Muscle layer of colon (tissue), 2 donors: Measurements from ENCODE around the gene ADIPOQ.
"Not testable (repeated sequence)": the region's sequence is repeated elsewhere in the genome, so short reads cannot be mapped to it uniquely, and the experiment has no call there.

ENCODE experiments used
- H3K27ac ChIP-seq: one replicate; pipeline ENCODE4 v1.7.0; 2013; ENCODE audit warnings: low read depth, mild to moderate bottlenecking, low read length, moderate library complexity
- H3K27me3 ChIP-seq, 2 donors: one replicate each; pipeline ENCODE4 v1.7.0; 2013; ENCODE audit warnings: low read length in 2 of 2, mild to moderate bottlenecking in 2 of 2; ENCODE audit not compliant: insufficient read depth in 2 of 2, control insufficient read depth in 1 of 2
- H3K36me3 ChIP-seq: one replicate; pipeline ENCODE4 v1.7.0; 2013; ENCODE audit warnings: mild to moderate bottlenecking, low read length; ENCODE audit not compliant: insufficient read depth
- H3K4me1 ChIP-seq: one replicate; pipeline ENCODE4 v1.7.0; 2013; ENCODE audit warnings: mild to moderate bottlenecking, low read length; ENCODE audit not compliant: insufficient read depth
- H3K4me3 ChIP-seq, 2 donors: one replicate each; pipeline ENCODE4 v1.7.0; 2013; ENCODE audit warnings: low read length in 2 of 2, low read depth in 1 of 2, mild to moderate bottlenecking in 1 of 2, moderate library complexity in 1 of 2
- H3K9ac ChIP-seq: one replicate; pipeline ENCODE4 v1.7.0; 2013; ENCODE audit warnings: low read length
- H3K9me3 ChIP-seq: one replicate; pipeline ENCODE4 v1.7.0; 2013; ENCODE audit warnings: mild to moderate bottlenecking, low read length
- donor health status: abdominal sarcoma.
- donor health status: Adenocarcinoma of cecum.

Gene ADIPOQ

DNA sequence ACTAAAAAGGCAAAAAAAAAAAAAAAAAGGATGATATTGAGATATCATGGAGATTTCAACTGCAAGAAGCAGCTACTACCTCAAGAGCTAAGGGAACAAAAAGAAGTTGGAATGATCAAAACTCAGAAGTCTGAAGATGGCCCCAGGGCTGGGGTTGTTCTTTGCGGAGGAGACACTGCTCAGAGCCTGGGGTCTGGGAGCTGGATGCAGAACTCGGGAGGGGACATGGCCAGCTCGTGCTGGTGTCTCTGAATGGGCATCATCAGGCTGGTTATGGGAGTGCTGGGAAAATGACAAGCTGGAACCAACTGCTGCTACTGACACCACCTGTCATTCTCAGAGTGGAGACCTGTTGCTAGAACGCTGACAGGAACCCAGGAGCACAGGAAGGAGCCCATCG lies 14.2 kb upstream of the ADIPOQ start:
- Histone ChIP-seq H3K9me3 (no peaks in the 10 kb centered on the region), H3K4me3 (no peak overlapping the region), H3K4me1 (peaks cover 4% of the 10 kb centered on the region), H3K36me3 (no peaks in the 10 kb centered on the region), H3K27me3 (peaks cover 19 to 49% of the 10 kb centered on the region in 2 donors), H3K27ac (no peak overlapping the region), H3K9ac (no peak overlapping the region)

DNA sequence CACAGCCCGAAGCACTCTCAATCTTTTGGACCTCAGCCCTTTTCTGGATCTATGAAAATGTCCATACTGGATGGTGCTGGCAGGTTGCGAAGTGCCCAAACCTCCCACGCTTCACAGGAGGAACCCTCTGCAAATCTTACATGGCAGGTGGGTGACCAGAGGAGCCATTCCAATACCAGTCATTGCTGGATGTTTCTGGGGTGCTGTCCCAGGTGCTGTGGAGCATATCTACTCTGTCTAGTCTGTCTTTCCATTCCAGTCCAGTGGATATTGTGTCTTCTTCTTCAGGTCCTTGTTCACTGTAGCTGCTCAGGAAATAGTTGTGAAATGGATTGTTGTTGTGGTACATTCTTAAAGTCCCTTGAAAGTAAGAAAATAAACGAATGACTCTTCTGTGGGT lies 10.7 kb upstream of the ADIPOQ start:
- Histone ChIP-seq H3K36me3 (no peaks in the 10 kb centered on the region), H3K4me3 (no peak overlapping the region), H3K27ac (no peak overlapping the region), H3K27me3 (peaks cover 8 to 30% of the 10 kb centered on the region in 2 donors), H3K4me1 (peaks cover 4% of the 10 kb centered on the region), H3K9ac (no peak overlapping the region), H3K9me3 (no peaks in the 10 kb centered on the region)

DNA sequence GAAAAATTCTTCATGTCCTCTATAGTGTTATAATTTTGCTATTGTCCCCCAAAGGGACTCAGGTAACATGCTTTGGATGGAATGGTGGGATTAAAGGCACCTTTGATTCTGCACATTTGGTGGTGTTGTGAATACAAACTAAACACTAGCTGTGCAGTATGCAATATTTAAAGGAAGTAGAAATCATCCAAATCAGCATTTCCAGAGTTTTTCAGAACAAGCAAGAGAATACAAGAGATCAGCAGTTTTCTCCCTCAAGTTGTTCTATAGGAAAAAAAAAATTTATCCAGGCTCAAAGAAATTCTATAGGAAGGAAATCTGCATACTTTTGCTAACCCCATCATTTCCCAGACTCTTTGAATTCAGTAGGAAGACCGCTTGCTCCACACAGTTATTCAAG lies 10.2 kb upstream of the ADIPOQ start:
- Histone ChIP-seq H3K9ac (no peak overlapping the region), H3K4me3 (no peak overlapping the region), H3K27me3 (peaks cover 8 to 30% of the 10 kb centered on the region in 2 donors), H3K27ac (no peak overlapping the region), H3K36me3 (no peaks in the 10 kb centered on the region), H3K9me3 (no peaks in the 10 kb centered on the region), H3K4me1 (peaks cover 4% of the 10 kb centered on the region)

DNA sequence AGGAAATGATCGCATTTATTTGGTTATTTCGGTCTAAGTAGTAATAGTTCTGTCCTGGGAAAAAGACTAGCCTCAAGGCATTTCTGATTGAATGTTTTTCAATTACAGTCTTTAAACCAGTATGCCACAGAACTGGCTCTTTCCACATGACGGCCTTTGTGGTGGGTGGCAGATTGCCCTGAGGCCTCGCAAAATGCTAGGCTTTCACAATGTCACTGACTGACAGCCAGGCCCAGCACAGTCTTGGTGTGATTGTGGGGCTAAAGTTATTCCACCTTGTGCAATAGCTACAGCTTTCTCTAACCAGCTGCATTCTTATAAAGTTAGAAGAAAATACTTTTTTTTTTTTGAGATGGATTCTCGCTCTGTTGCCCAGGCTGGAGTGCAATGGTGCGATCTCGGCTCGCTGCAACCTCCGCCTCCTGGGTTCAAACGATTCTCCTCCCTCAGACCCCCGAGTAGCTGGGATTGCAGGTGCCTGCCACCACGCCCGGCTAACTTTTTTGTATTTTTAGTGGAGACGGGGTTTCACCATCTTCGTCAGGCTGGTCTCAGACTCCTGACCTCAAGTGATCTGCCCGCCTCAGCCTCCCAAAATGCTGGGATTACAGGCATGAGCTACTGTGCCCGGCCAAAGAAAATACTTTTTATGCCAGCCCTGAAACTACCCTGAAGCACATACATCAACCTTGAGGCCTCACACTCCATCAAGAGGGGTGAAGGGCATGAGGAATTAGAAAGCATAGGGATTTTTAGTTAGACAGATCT lies 2.5 kb upstream of the ADIPOQ start:
- H3K4me1 ChIP-seq, result no peaks in the 10 kb centered on the region
- no peaks in the 10 kb centered on the region for H3K27me3 ChIP-seq
- no peaks in the 10 kb centered on the region for H3K36me3 ChIP-seq
- no peak overlapping the region for H3K4me3 ChIP-seq
- H3K27ac ChIP-seq, result no peak overlapping the region
- H3K9ac ChIP-seq, result no peak overlapping the region
- no peaks in the 10 kb centered on the region for H3K9me3 ChIP-seq

DNA sequence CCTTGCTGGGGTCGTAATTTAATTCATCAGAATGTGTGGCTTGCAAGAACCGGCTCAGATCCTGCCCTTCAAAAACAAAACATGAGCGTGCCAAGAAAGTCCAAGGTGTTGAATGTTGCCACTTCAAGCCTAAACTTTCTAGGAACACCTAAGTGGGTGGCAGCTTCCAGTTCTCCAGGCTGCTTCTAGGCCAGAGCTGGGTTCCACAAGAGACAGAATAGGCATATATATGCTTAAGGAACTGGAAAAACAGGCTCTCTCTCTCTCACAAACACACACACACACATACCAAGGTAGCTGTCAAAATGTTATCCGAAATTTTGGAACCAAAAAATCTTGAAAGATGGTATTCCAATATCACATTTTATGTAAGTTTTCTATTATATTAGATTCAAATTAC lies 890 bp upstream of the ADIPOQ start:
- Histone ChIP-seq H3K36me3 (no peaks in the 10 kb centered on the region), H3K27ac (no peak overlapping the region), H3K4me3 (no peak overlapping the region), H3K4me1 (no peaks in the 10 kb centered on the region), H3K9ac (no peak overlapping the region), H3K9me3 (no peaks in the 10 kb centered on the region), H3K27me3 (no peaks in the 10 kb centered on the region)

DNA sequence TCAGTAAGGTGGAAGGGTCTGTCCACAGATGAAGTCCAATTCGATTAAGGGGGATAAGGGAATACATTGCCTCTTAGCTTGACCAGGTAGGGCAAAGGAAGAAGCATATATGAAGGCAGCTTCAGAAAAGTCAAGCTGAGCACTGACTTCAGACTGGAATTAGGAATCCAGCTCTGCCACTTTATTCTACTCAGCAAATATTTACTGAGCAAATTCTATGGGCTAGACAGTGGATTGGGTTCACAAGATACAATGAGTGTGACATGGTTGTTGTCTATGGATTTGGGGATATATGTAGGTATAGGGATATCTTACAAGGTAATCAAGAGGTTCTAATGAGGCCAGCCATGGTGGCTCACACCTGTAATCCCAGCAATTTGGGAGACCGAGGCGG lies 526 bp downstream of the ADIPOQ start:
- Histone ChIP-seq H3K4me3 (no peak overlapping the region), H3K27me3 (no peaks in the 10 kb centered on the region), H3K27ac (no peak overlapping the region), H3K9ac (no peak overlapping the region), H3K9me3 (no peaks in the 10 kb centered on the region), H3K4me1 (no peaks in the 10 kb centered on the region), H3K36me3 (no peaks in the 10 kb centered on the region)

DNA sequence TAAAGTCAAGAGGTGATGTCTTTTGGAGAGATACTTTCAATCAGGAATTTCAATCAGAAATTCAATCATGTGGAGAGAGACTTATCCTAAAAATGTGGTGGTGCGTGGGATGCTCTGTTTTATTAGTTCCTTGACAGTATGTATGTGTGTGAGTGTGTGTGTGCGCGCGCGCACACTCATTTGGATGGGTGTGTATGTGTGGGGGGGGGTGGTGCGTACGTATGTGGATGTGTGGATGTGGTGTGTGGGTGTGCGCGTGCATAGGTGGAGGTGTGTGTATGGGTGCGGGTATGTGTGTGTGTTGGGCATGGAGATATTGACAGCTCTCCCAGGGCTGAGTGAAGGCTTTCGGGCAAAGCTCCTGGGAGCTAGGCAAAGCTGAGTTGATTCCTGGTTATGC lies 2.4 kb downstream of the ADIPOQ start:
- Histone ChIP-seq H3K9me3 (no peaks in the 10 kb centered on the region), H3K27me3 (no peaks in the 10 kb centered on the region), H3K36me3 (no peaks in the 10 kb centered on the region), H3K4me3 (no peak overlapping the region), H3K4me1 (no peaks in the 10 kb centered on the region), H3K27ac (no peak overlapping the region), H3K9ac (no peak overlapping the region)

DNA sequence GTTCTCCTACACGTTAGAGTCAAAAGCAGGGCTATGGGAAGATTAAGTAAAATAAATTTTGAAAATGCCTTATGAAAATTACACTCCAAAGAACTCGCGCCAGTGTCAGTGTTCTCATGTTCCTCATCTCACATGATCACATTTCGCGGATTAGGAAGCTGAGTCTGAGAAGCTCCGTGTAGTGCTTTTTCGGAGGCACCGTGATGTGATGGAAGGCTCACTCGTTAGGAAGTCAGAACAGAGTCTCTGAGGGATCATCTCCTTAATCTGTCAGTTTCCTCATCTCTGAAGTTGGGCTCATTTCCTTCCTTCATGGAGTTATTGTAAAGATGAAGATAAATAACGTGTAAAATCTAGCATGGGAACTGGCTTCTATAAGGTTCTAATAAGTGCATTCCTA lies 3.2 kb downstream of the ADIPOQ start:
- Histone ChIP-seq H3K27me3 (no peaks in the 10 kb centered on the region), H3K9me3 (no peaks in the 10 kb centered on the region), H3K4me1 (no peaks in the 10 kb centered on the region), H3K4me3 (no peak overlapping the region), H3K36me3 (no peaks in the 10 kb centered on the region), H3K9ac (no peak overlapping the region), H3K27ac (no peak overlapping the region)

DNA sequence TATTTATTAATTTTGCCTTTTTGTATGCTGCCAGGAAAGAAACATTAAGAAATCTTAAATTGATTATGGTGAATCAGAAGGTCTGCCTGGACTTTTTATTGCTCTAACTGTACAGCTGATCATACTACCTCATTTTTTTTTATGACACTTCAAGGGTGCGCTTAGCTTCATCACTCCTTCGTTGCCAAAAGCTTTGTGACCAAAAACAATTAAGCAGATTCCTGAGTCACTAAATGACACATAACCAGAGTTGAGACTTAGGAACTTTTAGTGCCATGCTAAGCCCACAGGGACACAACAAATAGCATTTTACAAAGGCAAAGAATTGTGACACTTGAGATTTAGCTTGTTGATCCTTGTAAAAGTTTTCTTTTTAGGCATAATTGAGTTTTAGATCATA lies 4.9 kb downstream of the ADIPOQ start:
- Histone ChIP-seq H3K27me3 (no peaks in the 10 kb centered on the region), H3K9ac (no peak overlapping the region), H3K9me3 (no peaks in the 10 kb centered on the region), H3K27ac (no peak overlapping the region), H3K36me3 (no peaks in the 10 kb centered on the region), H3K4me3 (no peak overlapping the region), H3K4me1 (no peaks in the 10 kb centered on the region)

DNA sequence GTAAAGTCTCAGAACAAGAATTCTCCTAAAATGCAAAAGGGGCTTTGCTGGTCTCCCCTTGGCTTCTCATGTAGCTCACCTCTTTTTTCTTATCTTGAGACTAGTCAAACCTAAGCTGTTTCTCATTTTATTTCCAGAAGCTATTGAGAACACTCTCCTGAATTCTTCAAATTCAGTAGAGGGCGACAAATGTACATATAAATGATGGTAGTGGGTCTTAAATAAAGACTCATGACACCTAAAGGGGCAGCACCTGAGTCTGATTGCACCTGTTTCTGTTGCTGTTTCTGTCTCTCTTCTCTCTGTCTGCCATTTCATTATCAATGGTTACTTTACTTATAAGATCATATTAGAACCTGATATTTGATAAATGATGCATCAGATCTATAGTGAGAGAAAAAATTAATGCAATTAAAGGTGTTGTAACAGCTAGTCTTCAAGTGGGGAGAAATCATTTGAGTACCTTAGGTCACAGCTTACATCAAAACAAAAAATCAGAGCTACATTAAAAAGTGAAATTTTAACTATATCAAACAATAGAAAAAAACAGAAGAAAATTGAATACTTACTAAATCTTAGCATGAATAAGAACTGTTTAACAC lies 7.0 kb downstream of the ADIPOQ start:
- no peak overlapping the region for H3K9ac ChIP-seq
- no peaks in the 10 kb centered on the region for H3K36me3 ChIP-seq
- no peaks in the 10 kb centered on the region for H3K9me3 ChIP-seq
- no peaks in the 10 kb centered on the region for H3K27me3 ChIP-seq
- H3K4me3 ChIP-seq, result no peak overlapping the region
- no peak overlapping the region for H3K27ac ChIP-seq
- H3K4me1 ChIP-seq, result no peaks in the 10 kb centered on the region

DNA sequence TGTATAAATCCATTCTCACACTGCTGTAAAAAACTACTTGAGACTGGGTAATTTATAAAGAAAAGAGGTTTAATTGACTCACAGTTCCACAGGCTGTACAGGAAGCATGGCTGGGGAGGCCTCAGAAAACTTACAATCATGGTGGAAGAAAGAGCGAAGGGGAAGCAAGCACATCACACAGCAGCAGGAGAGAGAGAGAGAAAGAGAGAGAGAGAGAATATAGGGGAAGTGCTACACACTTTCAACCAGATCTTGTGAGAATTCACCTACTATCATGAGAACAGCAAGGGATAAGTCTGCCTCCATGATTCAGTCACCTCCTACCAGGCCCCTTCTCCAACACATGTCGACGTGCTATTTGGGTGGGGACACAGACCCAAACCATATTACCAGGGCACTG lies 9.3 kb downstream of the ADIPOQ start:
- not testable (repeated sequence) for H3K27ac ChIP-seq, H3K36me3 ChIP-seq, H3K9me3 ChIP-seq, H3K4me3 ChIP-seq, H3K4me1 ChIP-seq, H3K9ac ChIP-seq, H3K27me3 ChIP-seq

DNA sequence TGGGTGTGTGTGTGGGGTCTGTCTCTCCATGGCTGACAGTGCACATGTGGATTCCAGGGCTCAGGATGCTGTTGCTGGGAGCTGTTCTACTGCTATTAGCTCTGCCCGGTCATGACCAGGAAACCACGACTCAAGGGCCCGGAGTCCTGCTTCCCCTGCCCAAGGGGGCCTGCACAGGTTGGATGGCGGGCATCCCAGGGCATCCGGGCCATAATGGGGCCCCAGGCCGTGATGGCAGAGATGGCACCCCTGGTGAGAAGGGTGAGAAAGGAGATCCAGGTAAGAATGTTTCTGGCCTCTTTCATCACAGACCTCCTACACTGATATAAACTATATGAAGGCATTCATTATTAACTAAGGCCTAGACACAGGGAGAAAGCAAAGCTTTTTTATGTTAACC lies 10.5 kb downstream of the ADIPOQ start:
- Histone ChIP-seq H3K4me1 (no peaks in the 10 kb centered on the region), H3K27me3 (no peaks in the 10 kb centered on the region)

More for the DNA sequence above, 10.5 kb downstream of the ADIPOQ start:
- Histone ChIP-seq H3K4me3 (no peak overlapping the region), H3K27ac (no peak overlapping the region), H3K36me3 (no peaks in the 10 kb centered on the region), H3K9ac (no peak overlapping the region), H3K9me3 (no peaks in the 10 kb centered on the region)
